GM12872 (cell line): ENCODE data around the gene CCNF.

Experiments
- TF ChIP-seq, protein P1 (sequence below): IDR thresholded peaks from 3 replicates; pipeline ENCODE4 v1.5.1; 2011; ENCODE audit warnings: low read depth, mild to moderate bottlenecking, low read length, moderate library complexity; ENCODE audit not compliant: insufficient read depth

The CCNF gene

DNA sequence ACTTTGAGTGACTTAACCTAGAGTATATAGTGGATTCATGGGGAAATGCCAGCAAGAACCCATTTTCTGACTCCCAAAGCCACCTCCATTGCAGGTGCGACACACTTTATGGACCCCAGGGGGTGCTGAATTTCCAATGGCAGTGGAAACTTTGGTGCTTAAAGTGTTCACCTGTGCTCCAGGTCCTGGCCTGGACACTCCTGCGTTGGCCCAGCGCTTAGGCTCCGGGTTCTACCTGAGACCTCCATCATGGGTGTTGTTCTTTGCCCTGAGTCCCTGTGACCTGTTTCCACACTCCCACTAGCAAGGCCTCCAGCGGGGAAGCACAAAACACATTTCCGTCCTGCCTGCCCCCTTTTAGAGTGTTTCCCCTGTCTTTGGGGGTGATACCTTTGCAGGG, 3.0 kb downstream of the CCNF start:
- TF ChIP-seq, protein P1, sequence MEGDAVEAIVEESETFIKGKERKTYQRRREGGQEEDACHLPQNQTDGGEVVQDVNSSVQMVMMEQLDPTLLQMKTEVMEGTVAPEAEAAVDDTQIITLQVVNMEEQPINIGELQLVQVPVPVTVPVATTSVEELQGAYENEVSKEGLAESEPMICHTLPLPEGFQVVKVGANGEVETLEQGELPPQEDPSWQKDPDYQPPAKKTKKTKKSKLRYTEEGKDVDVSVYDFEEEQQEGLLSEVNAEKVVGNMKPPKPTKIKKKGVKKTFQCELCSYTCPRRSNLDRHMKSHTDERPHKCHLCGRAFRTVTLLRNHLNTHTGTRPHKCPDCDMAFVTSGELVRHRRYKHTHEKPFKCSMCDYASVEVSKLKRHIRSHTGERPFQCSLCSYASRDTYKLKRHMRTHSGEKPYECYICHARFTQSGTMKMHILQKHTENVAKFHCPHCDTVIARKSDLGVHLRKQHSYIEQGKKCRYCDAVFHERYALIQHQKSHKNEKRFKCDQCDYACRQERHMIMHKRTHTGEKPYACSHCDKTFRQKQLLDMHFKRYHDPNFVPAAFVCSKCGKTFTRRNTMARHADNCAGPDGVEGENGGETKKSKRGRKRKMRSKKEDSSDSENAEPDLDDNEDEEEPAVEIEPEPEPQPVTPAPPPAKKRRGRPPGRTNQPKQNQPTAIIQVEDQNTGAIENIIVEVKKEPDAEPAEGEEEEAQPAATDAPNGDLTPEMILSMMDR = 0 out of 3 replicates have a peak, but pooled peaks have one; percentile 21

DNA sequence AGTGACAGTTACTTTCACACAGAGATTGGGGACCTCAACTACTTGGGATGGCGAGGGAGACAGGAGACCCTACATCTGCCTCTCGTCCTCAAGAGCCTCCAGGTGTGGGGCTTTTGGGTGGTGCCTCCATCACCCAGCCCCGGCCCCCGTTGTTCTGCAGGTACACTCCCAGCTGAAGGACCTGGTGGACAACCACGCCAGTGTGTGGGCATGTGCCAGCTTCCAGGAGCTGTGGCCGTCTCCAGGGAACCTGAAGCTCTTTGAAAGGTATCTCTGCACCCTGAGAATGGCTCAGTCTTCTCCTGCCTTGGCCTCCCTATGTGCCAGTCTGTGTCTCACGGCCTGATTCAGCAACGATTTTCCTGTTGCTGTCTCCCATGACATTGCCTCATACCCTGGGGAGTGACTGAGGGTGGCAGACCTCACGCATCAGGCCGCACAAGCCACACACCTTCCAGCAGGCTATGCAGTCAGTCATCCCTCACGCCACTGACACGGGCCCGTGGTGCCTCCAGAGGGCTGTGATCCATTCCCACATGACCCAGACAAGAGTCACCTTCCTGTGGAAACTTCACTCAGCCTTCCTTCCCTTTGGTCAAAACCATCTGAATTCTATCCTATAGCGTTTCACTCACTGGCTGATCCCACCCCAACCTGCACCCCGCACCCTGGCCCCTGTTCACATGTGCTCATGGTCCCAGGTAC, 3.7 kb downstream of the CCNF start:
- TF ChIP-seq, protein P1 = no peak

DNA sequence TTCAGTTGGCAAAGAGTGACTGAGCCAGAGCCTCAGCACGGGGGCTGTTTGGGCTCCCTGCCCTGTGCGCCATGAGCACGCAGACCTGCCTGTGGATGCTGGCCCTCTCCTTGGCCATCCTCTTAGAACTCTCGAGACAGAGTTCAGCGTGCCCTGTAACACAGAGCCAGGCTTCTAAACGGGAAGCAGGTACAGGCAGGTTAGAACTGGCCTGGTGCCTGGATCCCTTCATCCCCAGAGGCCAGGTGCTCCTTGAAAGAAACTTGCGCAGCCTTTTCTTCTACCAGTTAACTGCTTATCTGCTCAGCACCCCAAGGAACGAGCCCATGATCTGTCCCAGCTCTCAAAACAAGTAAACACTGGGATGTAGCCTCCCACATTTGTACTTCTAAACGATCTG, 6.9 kb downstream of the CCNF start:
- TF ChIP-seq, protein P1 = no peak

- TF ChIP-seq, protein P1 = no peak
These were observed 8.0 kb downstream of the CCNF start for GRCh38 chr16:2437032-2437790.

GRCh38 chr16:2438121-2438520, 8.9 kb downstream of the CCNF start:
- TF ChIP-seq, protein P1 = no peak

- TF ChIP-seq, protein P1 = no peak
These were observed 10.4 kb downstream of the CCNF start for GRCh38 chr16:2439598-2439997.

DNA sequence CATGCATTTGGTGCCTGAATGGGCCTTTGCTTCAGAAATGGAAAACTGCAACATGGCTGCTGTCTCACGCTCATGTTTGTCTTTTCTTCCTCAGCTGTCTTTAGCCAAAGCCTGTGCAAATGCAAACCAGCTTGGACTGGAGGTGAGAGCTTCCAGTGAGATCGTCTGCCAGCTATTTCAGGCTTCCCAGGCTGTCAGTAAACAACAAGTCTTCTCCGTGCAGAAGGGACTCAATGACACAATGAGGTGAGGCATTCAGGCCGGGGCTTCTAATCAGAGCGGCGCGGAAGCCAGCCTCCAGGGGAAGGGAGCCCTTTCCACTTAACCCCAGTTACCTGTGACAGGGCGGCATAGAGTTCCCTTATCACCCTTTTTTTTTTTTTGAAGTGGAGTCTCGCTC, 14.3 kb downstream of the CCNF start:
- TF ChIP-seq, protein P1 = no peak
